WTC11 (cell line): ENCODE measurements around the gene SRSF1. TPM values are rescaled to one million over a fixed set of nuclear protein-coding genes. Genes with fewer than 3 reads are reported as not detected.

Experiments
- ATAC-seq: fragments of 200-7000 bp; cut with Tn5 transposase; 2 replicates; pipeline ENCODE4 v1.10.0; 2021; ENCODE audit warnings: mild to moderate bottlenecking, moderate library complexity
- CTCF ChIA-PET: fragments of 300-600 bp; sonication (Branson Sonifier 250); formaldehyde crosslinking; loops from one replicate; lab custom pipeline; 2021; ENCODE audit warnings: antibody characterized with exemption; lab: Charles Lee
- POLR2A ChIA-PET: fragments of 350-600 bp; sonication (Branson Sonifier 250); formaldehyde crosslinking; loops from one replicate; lab custom pipeline; 2021; ENCODE audit warnings: antibody characterized with exemption; lab: Charles Lee
- DNase-seq: peaks from one replicate; pipeline ENCODE4 v3.0.0; 2021; ENCODE audit warnings: low spot score
- H3K27ac Mint-ChIP-seq: 2 replicates; pipeline ENCODE4 v1.8.0; 2021; ENCODE audit warnings: mixed read lengths
- H3K27me3 Mint-ChIP-seq: 2 replicates; pipeline ENCODE4 v1.8.0; 2021; ENCODE audit warnings: low read depth, mild to moderate bottlenecking, moderate library complexity, mixed read lengths
- H3K36me3 Mint-ChIP-seq: 2 replicates; pipeline ENCODE4 v1.8.0; 2021; ENCODE audit warnings: mixed read lengths
- H3K4me1 Mint-ChIP-seq: 2 replicates; pipeline ENCODE4 v1.8.0; 2022; ENCODE audit warnings: mixed read lengths
- H3K4me3 Mint-ChIP-seq: 2 replicates; pipeline ENCODE4 v1.8.0; 2021; ENCODE audit warnings: mild to moderate bottlenecking, moderate library complexity, mixed read lengths
- H3K9me3 Mint-ChIP-seq: 2 replicates; pipeline ENCODE4 v1.8.0; 2021; ENCODE audit warnings: mixed read lengths
- ARID4B ChIP-seq: sonication (generic); formaldehyde crosslinking; IDR thresholded peaks from 2 replicates; pipeline ENCODE4 v1.8.0; 2023; ENCODE audit warnings: missing genetic modification reagents, mild to moderate bottlenecking, borderline replicate concordance
- ATF1 ChIP-seq: sonication (generic); formaldehyde crosslinking; IDR thresholded peaks from 2 replicates; pipeline ENCODE4 v1.8.1; 2023; ENCODE audit warnings: mild to moderate bottlenecking, moderate library complexity, missing genetic modification reagents
- ATF2 ChIP-seq: sonication (generic); formaldehyde crosslinking; IDR thresholded peaks from 2 replicates; pipeline ENCODE4 v1.8.1; 2022; ENCODE audit warnings: low read depth, missing genetic modification reagents, borderline replicate concordance
- CBFB ChIP-seq: sonication (generic); formaldehyde crosslinking; IDR thresholded peaks from 2 replicates; pipeline ENCODE4 v1.8.1; 2022; ENCODE audit warnings: mild to moderate bottlenecking, low read depth, missing genetic modification reagents
- CDX4 ChIP-seq: fragments of 250-450 bp; sonication (Bioruptor Pico); IDR thresholded peaks from 2 replicates; pipeline ENCODE4 v1.9.0; 2021; ENCODE audit warnings: moderate library complexity, mild to moderate bottlenecking, inconsistent platforms, borderline replicate concordance
- CTCF ChIP-seq: fragments of 200-600 bp; IDR thresholded peaks from 2 replicates; pipeline ENCODE4 v1.8.0; 2022; ENCODE audit warnings: antibody characterized with exemption
- FOXJ3 ChIP-seq: sonication (generic); formaldehyde crosslinking; IDR thresholded peaks from 2 replicates; pipeline ENCODE4 v1.9.0; 2021; ENCODE audit warnings: missing genetic modification reagents, mild to moderate bottlenecking, borderline replicate concordance
- FOXP1 ChIP-seq: sonication (generic); formaldehyde crosslinking; IDR thresholded peaks from 2 replicates; pipeline ENCODE4 v1.8.0; 2022; ENCODE audit warnings: missing genetic modification reagents, mild to moderate bottlenecking, moderate library complexity, borderline replicate concordance
- GABPB1 ChIP-seq: sonication (generic); formaldehyde crosslinking; IDR thresholded peaks from 2 replicates; pipeline ENCODE4 v1.8.1; 2023; ENCODE audit warnings: mild to moderate bottlenecking, missing genetic modification reagents
- IRF2 ChIP-seq: sonication (generic); formaldehyde crosslinking; IDR thresholded peaks from 2 replicates; pipeline ENCODE4 v1.8.0; 2022; ENCODE audit warnings: low read depth, missing genetic modification reagents, borderline replicate concordance
- MYBL2 ChIP-seq: sonication (generic); formaldehyde crosslinking; IDR thresholded peaks from 2 replicates; pipeline ENCODE4 v1.8.1; 2023; ENCODE audit warnings: mild to moderate bottlenecking, moderate library complexity, missing genetic modification reagents
- NR2C2 ChIP-seq: sonication (generic); formaldehyde crosslinking; IDR thresholded peaks from 2 replicates; pipeline ENCODE4 v1.8.0; 2022; ENCODE audit warnings: mild to moderate bottlenecking, missing genetic modification reagents
- NR3C1 ChIP-seq: sonication (generic); formaldehyde crosslinking; conservative IDR thresholded peaks from 2 replicates; pipeline ENCODE4 v1.8.1; 2023; ENCODE audit warnings: low read depth, mild to moderate bottlenecking, missing genetic modification reagents
- PRRX2 ChIP-seq: fragments of 250-450 bp; sonication (Bioruptor Pico); IDR thresholded peaks from 2 replicates; pipeline ENCODE4 v1.8.0; 2021; ENCODE audit warnings: mild to moderate bottlenecking
- RELA ChIP-seq: sonication (generic); formaldehyde crosslinking; IDR thresholded peaks from 2 replicates; pipeline ENCODE4 v1.8.1; 2022; ENCODE audit warnings: missing genetic modification reagents, mild to moderate bottlenecking, borderline replicate concordance
- SMAD4 ChIP-seq: sonication (generic); formaldehyde crosslinking; IDR thresholded peaks from 2 replicates; pipeline ENCODE4 v1.8.0; 2022; ENCODE audit warnings: mild to moderate bottlenecking, missing genetic modification reagents
- TCF7 ChIP-seq: sonication (generic); formaldehyde crosslinking; IDR thresholded peaks from 2 replicates; pipeline ENCODE4 v1.8.0; 2022; ENCODE audit warnings: mild to moderate bottlenecking, low read depth, missing genetic modification reagents, moderate library complexity
- TEAD4 ChIP-seq: sonication (generic); formaldehyde crosslinking; IDR thresholded peaks from 2 replicates; pipeline ENCODE4 v1.8.0; 2022; ENCODE audit warnings: mild to moderate bottlenecking, missing genetic modification reagents
- ZNF423 ChIP-seq: fragments of 250-450 bp; sonication (Bioruptor Pico); IDR thresholded peaks from 2 replicates; pipeline ENCODE4 v2.1.2; 2022; ENCODE audit warnings: mild to moderate bottlenecking, moderate library complexity
- ZNF425 ChIP-seq: fragments of 250-450 bp; sonication (Bioruptor Pico); conservative IDR thresholded peaks from 2 replicates; pipeline ENCODE4 v1.9.0; 2021; ENCODE audit warnings: mild to moderate bottlenecking
- ZNF671 ChIP-seq: fragments of 250-450 bp; sonication (Bioruptor Pico); IDR thresholded peaks from 2 replicates; pipeline ENCODE4 v1.8.0; 2021; ENCODE audit warnings: mild to moderate bottlenecking
- total RNA-seq: library from RNA; stranded (reverse); gene quantifications from 3 replicates; pipeline ENCODE4 v1.2.3, GENCODE V29; 2021

The SRSF1 gene
- total RNA-seq, 1 experiment from 2014 or later: 387 TPM

- TF ChIP-seq ARID4B (CRISPR knock-in tag) (no peak), ATF1 (CRISPR knock-in tag) (no peak), ZNF671 (CRISPR knock-in tag) (no peak), ATF2 (CRISPR knock-in tag) (no peak), MYBL2 (CRISPR knock-in tag) (no peak), CBFB (no peak), ZNF423 (CRISPR knock-in tag) (no peak), FOXP1 (CRISPR knock-in tag) (no peak), TEAD4 (CRISPR knock-in tag) (no peak)
- Mint-ChIP-seq H3K4me3 (no peak overlapping the region), H3K27me3 (no peaks in the 10 kb centered on the region), H3K9me3 (no peaks in the 10 kb centered on the region), H3K27ac (peak overlapping the region; percentile 47), H3K4me1 (peaks cover 36% of the 10 kb centered on the region), H3K36me3 (peaks cover 19% of the 10 kb centered on the region)
- ATAC-seq (no peak), DNase-seq (no peak)
- CTCF ChIA-PET: interaction anchor here (0.7 to 11.1 kb wide), 6 partner anchors 41 to 214 kb away, joined by 3 to 207 read pairs (median 3); partner anchors contain the start of gene DYNLL2
- POLR2A ChIA-PET: interaction anchor here (0.9 to 2.5 kb wide), 5 partner anchors 9 to 86 kb away, joined by 3 to 12 read pairs (median 3); partner anchors contain the start of genes DYNLL2, SRSF1 and VEZF1
Observed at GRCh38 chr17:57997085-57997809, 9.8 kb downstream of the SRSF1 start.

GRCh38 chr17:57995076-57995956 lies 11.7 kb downstream of the SRSF1 start:
- peaks cover 16% of the 10 kb centered on the region for H3K36me3 Mint-ChIP-seq
- ChIA-PET CTCF (interaction anchor here (0.7 to 11.1 kb wide), 10 partner anchors 9 to 162 kb away, joined by 3 to 207 read pairs (median 4); no protein-coding TSS in a partner anchor), POLR2A (interaction anchor here (0.6 to 2.5 kb wide), 3 partner anchors 12 to 90 kb away, joined by 3 to 12 read pairs (median 3); partner anchors contain the start of gene SRSF1)
- DNase-seq (peak; percentile 61), ATAC-seq (peak; percentile 81)
- H3K27me3 Mint-ChIP-seq: no peaks in the 10 kb centered on the region
- peak overlapping the region; percentile 52 for H3K27ac Mint-ChIP-seq
- peaks cover 51% of the 10 kb centered on the region for H3K4me1 Mint-ChIP-seq
- no peak overlapping the region for H3K4me3 Mint-ChIP-seq
- no peaks in the 10 kb centered on the region for H3K9me3 Mint-ChIP-seq
- TF ChIP-seq CTCF (peak; percentile 50; the same call in 1 of the 2 replicates), PRRX2 (CRISPR knock-in tag) (peak; percentile 82), IRF2 (no peak), TCF7 (CRISPR knock-in tag) (no peak), FOXJ3 (no peak), MYBL2 (CRISPR knock-in tag) (no peak), ZNF425 (peak; percentile 76; the same call in 1 of the 2 replicates), NR2C2 (CRISPR knock-in tag) (no peak), RELA (CRISPR knock-in tag) (no peak), GABPB1 (CRISPR knock-in tag) (no peak), CDX4 (no peak), NR3C1 (no peak), SMAD4 (no peak)
